NB4 (cell line): ENCODE measurements around the gene SMURF1.

ENCODE experiments used
- CTCF ChIP-seq: IDR thresholded peaks from one replicate; pipeline ENCODE4 v1.5.1; 2012; ENCODE audit warnings: low read depth, low read length
- MAX ChIP-seq: IDR thresholded peaks from 2 replicates; pipeline ENCODE4 v1.6.1; 2011; ENCODE audit warnings: low read depth, low read length
- POLR2A ChIP-seq: IDR thresholded peaks from 2 replicates; pipeline ENCODE4 v1.6.1; 2011; ENCODE audit warnings: mild to moderate bottlenecking; ENCODE audit not compliant: insufficient read length; ENCODE audit errors: extremely low read depth

- TF ChIP-seq CTCF (no peak), MAX (no peak), POLR2A (no peak)
Measured at GRCh38 chr7:99005776-99006175, 138.1 kb downstream of the SMURF1 start.
